Uterus (tissue), 2 donors: ENCODE data around the gene GLIS1.

ENCODE experiments used
- CTCF ChIP-seq, 4 experiments: fragments of 200-600 bp in 2 of 4; fragments of 450-650 bp in 2 of 4; sonication (generic) in 2 of 4; IDR thresholded peaks; one replicate each; pipeline ENCODE4 v1.5.1; 2016 to 2019; ENCODE audit warnings: antibody characterized with exemption in 4 of 4, mild to moderate bottlenecking in 2 of 4, moderate library complexity in 1 of 4
- POLR2A ChIP-seq, 2 donors: fragments of 450-650 bp; IDR thresholded peaks; one replicate each; pipeline ENCODE4 v1.6.1; 2016; ENCODE audit warnings: antibody characterized with exemption in 2 of 2, mild to moderate bottlenecking in 1 of 2, moderate library complexity in 1 of 2

- TF ChIP-seq CTCF (IDR thresholded peaks at IDR 0.05) = no peak
- no peak for TF ChIP-seq POLR2A (IDR thresholded peaks at IDR 0.05)
These were observed 194.9 kb downstream of the GLIS1 start for GRCh38 chr1:53543778-53544695.
